ENCODE results near the gene TMEM178A.

TMEM178A gene

DNA sequence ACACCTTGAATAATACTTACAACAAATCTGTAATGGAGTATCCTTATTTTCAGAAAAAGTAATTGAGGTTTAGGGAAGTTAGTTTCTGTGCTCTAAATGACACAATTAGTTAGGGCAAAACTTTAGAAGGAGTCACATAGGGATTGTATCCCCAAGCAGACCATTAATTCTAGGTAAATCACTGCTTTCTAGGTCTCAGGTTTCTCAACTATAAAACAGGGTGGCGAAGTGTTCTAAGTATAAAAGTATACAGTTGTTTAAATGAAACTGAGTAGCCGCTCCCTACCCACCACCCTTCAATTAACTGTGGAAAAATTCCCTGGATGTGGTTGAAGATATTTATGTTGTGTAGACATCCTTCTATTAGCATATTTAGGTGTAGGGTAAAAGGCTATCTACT lies 19.9 kb upstream of the TMEM178A start:
- no peaks in the 10 kb centered on the region for H3K79me1 ChIP-seq (ENCODE audit: low read length)
- no peak overlapping the region for H3K9ac ChIP-seq (ENCODE audit: low read length)
- H3K36me3 ChIP-seq (ENCODE audit: control insufficient read depth in 1 of 2, insufficient read depth in 2 of 2, low read length in 2 of 2) = no peaks in the 10 kb centered on the region
- no peak overlapping the region for H4K8ac ChIP-seq (ENCODE audit: low read depth, low read length)
- no peak overlapping the region for H3K27ac ChIP-seq (ENCODE audit: low read depth, low read length)
- H3K4me1 ChIP-seq (ENCODE audit: control insufficient read depth in 1 of 2, insufficient read depth in 2 of 2, low read length in 2 of 2) = peaks cover 0 to 2% of the 10 kb centered on the region in 2 experiments
- H2BK5ac ChIP-seq (ENCODE audit: low read depth, low read length, poor library complexity) = no peak overlapping the region
- no peak overlapping the region for H2BK12ac ChIP-seq (ENCODE audit: low read length)
- no peak overlapping the region for H2BK120ac ChIP-seq (ENCODE audit: insufficient read depth, low read length, poor library complexity)
- no peaks in the 10 kb centered on the region for H3K9me3 ChIP-seq (ENCODE audit: insufficient read depth, low read depth, low read length)
- no peaks in the 10 kb centered on the region for H3K79me2 ChIP-seq (ENCODE audit: control insufficient read depth, insufficient read depth, low read length, poor library complexity)
- H2AFZ ChIP-seq (ENCODE audit: insufficient read depth, low read length, poor library complexity) = no peak overlapping the region
- no peak overlapping the region for H3K14ac ChIP-seq (ENCODE audit: low read length)
- H4K91ac ChIP-seq (ENCODE audit: low read depth, low read length) = no peak overlapping the region
- H3K18ac ChIP-seq (ENCODE audit: low read length) = no peak overlapping the region
- no CpG with 5 or more reads among the region's 2 CpGs for WGBS (ENCODE audit: extremely low coverage, insufficient coverage, insufficient read length)
- H3K23ac ChIP-seq (ENCODE audit: low read length) = no peak overlapping the region
- DNase-seq = no peak
- no peak overlapping the region for H3K4ac ChIP-seq (ENCODE audit: low read depth, low read length)
- no peak overlapping the region for H3K4me2 ChIP-seq (ENCODE audit: low read length)
- no peak overlapping the region for H4K12ac ChIP-seq (ENCODE audit: low read depth, low read length)
- H3K4me3 ChIP-seq (ENCODE audit: low read depth, low read length) = no peak overlapping the region
- no peak overlapping the region for H2AK5ac ChIP-seq (ENCODE audit: low read length)
- no peaks in the 10 kb centered on the region for H3K27me3 ChIP-seq (ENCODE audit: insufficient read depth, low read length)

DNA sequence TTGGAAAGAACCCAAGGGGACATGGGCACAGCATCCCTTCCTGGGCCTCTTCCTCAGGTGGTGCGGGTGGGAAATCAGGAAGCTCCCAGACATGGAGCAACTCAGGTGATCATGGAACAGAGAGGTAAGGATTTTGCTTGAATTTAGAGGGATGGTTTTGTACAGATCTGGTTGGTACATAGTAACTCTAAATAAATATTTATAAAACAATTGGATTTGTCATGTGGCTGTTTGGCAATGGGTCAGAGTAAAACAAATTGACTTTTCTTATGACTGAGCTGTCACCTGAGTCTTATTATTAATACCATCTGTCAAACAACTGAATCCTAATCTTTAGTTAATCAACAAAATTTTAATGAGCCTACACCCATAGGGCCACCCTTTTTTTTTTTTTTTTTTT lies 19.4 kb upstream of the TMEM178A start:
- Histone ChIP-seq H3K23ac (ENCODE audit: low read length) (no peak overlapping the region), H3K27me3 (ENCODE audit: insufficient read depth, low read length) (no peaks in the 10 kb centered on the region), H4K12ac (ENCODE audit: low read depth, low read length) (no peak overlapping the region), H3K18ac (ENCODE audit: low read length) (no peak overlapping the region), H3K79me2 (ENCODE audit: control insufficient read depth, insufficient read depth, low read length, poor library complexity) (no peaks in the 10 kb centered on the region), H3K14ac (ENCODE audit: low read length) (no peak overlapping the region), H3K4me1 (ENCODE audit: control insufficient read depth in 1 of 2, insufficient read depth in 2 of 2, low read length in 2 of 2) (peaks cover 0 to 2% of the 10 kb centered on the region in 2 experiments), H4K91ac (ENCODE audit: low read depth, low read length) (no peak overlapping the region), H2AFZ (ENCODE audit: insufficient read depth, low read length, poor library complexity) (no peak overlapping the region), H2BK5ac (ENCODE audit: low read depth, low read length, poor library complexity) (no peak overlapping the region), H3K9ac (ENCODE audit: low read length) (no peak overlapping the region), H3K9me3 (ENCODE audit: insufficient read depth, low read depth, low read length) (no peaks in the 10 kb centered on the region), H2AK5ac (ENCODE audit: low read length) (no peak overlapping the region), H3K27ac (ENCODE audit: low read depth, low read length) (no peak overlapping the region), H3K4ac (ENCODE audit: low read depth, low read length) (no peak overlapping the region), H3K36me3 (ENCODE audit: control insufficient read depth in 1 of 2, insufficient read depth in 2 of 2, low read length in 2 of 2) (no peaks in the 10 kb centered on the region), H4K8ac (ENCODE audit: low read depth, low read length) (no peak overlapping the region), H2BK12ac (ENCODE audit: low read length) (no peak overlapping the region), H3K4me2 (ENCODE audit: low read length) (no peak overlapping the region), H2BK120ac (ENCODE audit: insufficient read depth, low read length, poor library complexity) (no peak overlapping the region), H3K79me1 (ENCODE audit: low read length) (no peaks in the 10 kb centered on the region), H3K4me3 (ENCODE audit: low read depth, low read length) (no peak overlapping the region)
- no CpG with 5 or more reads among the region's 1 CpG for WGBS (ENCODE audit: extremely low coverage, insufficient coverage, insufficient read length)
- no peak for DNase-seq

DNA sequence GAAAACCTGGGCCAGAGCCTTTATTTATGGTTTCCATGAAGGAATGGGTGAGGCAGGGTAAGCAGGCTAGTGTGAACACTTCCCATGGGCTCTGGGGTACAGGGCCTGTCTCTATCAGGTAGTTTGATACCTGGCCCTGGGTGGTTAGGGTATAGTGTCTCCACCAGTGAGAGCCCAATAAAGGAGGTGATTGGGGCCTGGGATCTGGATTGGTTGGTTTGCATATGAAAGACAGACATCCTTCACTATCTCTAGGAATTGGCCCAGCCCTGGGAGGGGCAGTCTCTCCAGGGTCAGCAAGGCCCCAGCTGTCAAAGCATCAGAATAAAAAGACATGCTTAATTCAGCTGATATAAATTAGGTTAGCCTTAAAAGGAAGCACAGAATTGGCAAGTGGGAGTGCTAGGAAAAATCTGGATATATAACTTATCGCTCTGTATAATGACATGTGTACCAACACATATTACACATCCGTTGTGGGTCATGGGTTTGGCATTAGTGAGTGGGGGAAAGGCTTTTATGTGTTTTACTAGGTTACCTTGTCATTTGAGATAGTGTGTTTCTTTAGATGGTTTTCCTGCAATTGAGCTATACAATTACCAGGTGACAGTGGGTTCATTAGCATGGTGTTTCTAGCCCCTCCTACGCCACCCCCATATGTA lies 18.5 kb upstream of the TMEM178A start:
- no CpG with 5 or more reads among the region's 3 CpGs for WGBS (ENCODE audit: extremely low coverage, insufficient coverage, insufficient read length)
- no peaks in the 10 kb centered on the region for H3K27me3 ChIP-seq (ENCODE audit: insufficient read depth, low read length)
- no peak overlapping the region for H3K4me2 ChIP-seq (ENCODE audit: low read length)
- H4K91ac ChIP-seq (ENCODE audit: low read depth, low read length) = no peak overlapping the region
- H3K4me1 ChIP-seq (ENCODE audit: control insufficient read depth in 1 of 2, insufficient read depth in 2 of 2, low read length in 2 of 2) = peaks cover 0 to 2% of the 10 kb centered on the region in 2 experiments
- no peak overlapping the region for H2BK120ac ChIP-seq (ENCODE audit: insufficient read depth, low read length, poor library complexity)
- no peak overlapping the region for H3K9ac ChIP-seq (ENCODE audit: low read length)
- no peak overlapping the region for H2BK5ac ChIP-seq (ENCODE audit: low read depth, low read length, poor library complexity)
- no peak overlapping the region for H3K4me3 ChIP-seq (ENCODE audit: low read depth, low read length)
- H2BK12ac ChIP-seq (ENCODE audit: low read length) = no peak overlapping the region
- no peak overlapping the region for H4K12ac ChIP-seq (ENCODE audit: low read depth, low read length)
- no peaks in the 10 kb centered on the region for H3K79me2 ChIP-seq (ENCODE audit: control insufficient read depth, insufficient read depth, low read length, poor library complexity)
- H3K18ac ChIP-seq (ENCODE audit: low read length) = no peak overlapping the region
- no peak overlapping the region for H3K4ac ChIP-seq (ENCODE audit: low read depth, low read length)
- no peak overlapping the region for H3K27ac ChIP-seq (ENCODE audit: low read depth, low read length)
- H3K9me3 ChIP-seq (ENCODE audit: insufficient read depth, low read depth, low read length) = no peaks in the 10 kb centered on the region
- H2AFZ ChIP-seq (ENCODE audit: insufficient read depth, low read length, poor library complexity) = no peak overlapping the region
- H3K79me1 ChIP-seq (ENCODE audit: low read length) = no peaks in the 10 kb centered on the region
- H3K23ac ChIP-seq (ENCODE audit: low read length) = no peak overlapping the region
- no peaks in the 10 kb centered on the region for H3K36me3 ChIP-seq (ENCODE audit: control insufficient read depth in 1 of 2, insufficient read depth in 2 of 2, low read length in 2 of 2)
- no peak for DNase-seq
- no peak overlapping the region for H3K14ac ChIP-seq (ENCODE audit: low read length)
- H4K8ac ChIP-seq (ENCODE audit: low read depth, low read length) = no peak overlapping the region
- H2AK5ac ChIP-seq (ENCODE audit: low read length) = no peak overlapping the region

GRCh38 chr2:39648580-39648979 lies 17.1 kb upstream of the TMEM178A start:
- Histone ChIP-seq H3K9me3 (ENCODE audit: insufficient read depth, low read depth, low read length) (no peaks in the 10 kb centered on the region), H3K18ac (ENCODE audit: low read length) (no peak overlapping the region), H4K91ac (ENCODE audit: low read depth, low read length) (no peak overlapping the region), H2BK120ac (ENCODE audit: insufficient read depth, low read length, poor library complexity) (no peak overlapping the region), H4K12ac (ENCODE audit: low read depth, low read length) (no peak overlapping the region), H3K27ac (ENCODE audit: low read depth, low read length) (no peak overlapping the region), H3K79me1 (ENCODE audit: low read length) (no peaks in the 10 kb centered on the region), H2AK5ac (ENCODE audit: low read length) (no peak overlapping the region), H3K4me3 (ENCODE audit: low read depth, low read length) (no peak overlapping the region), H3K36me3 (ENCODE audit: control insufficient read depth in 1 of 2, insufficient read depth in 2 of 2, low read length in 2 of 2) (no peaks in the 10 kb centered on the region), H3K14ac (ENCODE audit: low read length) (no peak overlapping the region), H3K23ac (ENCODE audit: low read length) (no peak overlapping the region), H3K4me1 (ENCODE audit: control insufficient read depth in 1 of 2, insufficient read depth in 2 of 2, low read length in 2 of 2) (no peaks in the 10 kb centered on the region), H3K79me2 (ENCODE audit: control insufficient read depth, insufficient read depth, low read length, poor library complexity) (no peaks in the 10 kb centered on the region), H3K9ac (ENCODE audit: low read length) (no peak overlapping the region), H4K8ac (ENCODE audit: low read depth, low read length) (no peak overlapping the region), H3K4me2 (ENCODE audit: low read length) (no peak overlapping the region), H3K27me3 (ENCODE audit: insufficient read depth, low read length) (no peaks in the 10 kb centered on the region), H2BK5ac (ENCODE audit: low read depth, low read length, poor library complexity) (no peak overlapping the region), H3K4ac (ENCODE audit: low read depth, low read length) (no peak overlapping the region), H2BK12ac (ENCODE audit: low read length) (no peak overlapping the region), H2AFZ (ENCODE audit: insufficient read depth, low read length, poor library complexity) (no peak overlapping the region)
- DNase-seq = no peak
